Activated CD4-positive, alpha-beta T cell treated with anti-CD3 and anti-CD28 coated beads, Interleukin-2, Interleukin-6, amounts not matched to agents 100 ng/mL and 50 ng/mL, durations not matched to agents 16 hours and 8 hours (primary cell): ENCODE results near the gene TMEM129.
"Not testable (repeated sequence)": the region's sequence is repeated elsewhere in the genome, so short reads cannot be mapped to it uniquely, and the experiment has no call there.

Source experiments
- DNase-seq: peaks from one replicate; pipeline ENCODE4 v3.0.0-alpha.2; 2020

TMEM129 gene

GRCh38 chr4:1718095-1718850 is 2.9 kb downstream of the TMEM129 start:
- DNase-seq = no peak

DNA sequence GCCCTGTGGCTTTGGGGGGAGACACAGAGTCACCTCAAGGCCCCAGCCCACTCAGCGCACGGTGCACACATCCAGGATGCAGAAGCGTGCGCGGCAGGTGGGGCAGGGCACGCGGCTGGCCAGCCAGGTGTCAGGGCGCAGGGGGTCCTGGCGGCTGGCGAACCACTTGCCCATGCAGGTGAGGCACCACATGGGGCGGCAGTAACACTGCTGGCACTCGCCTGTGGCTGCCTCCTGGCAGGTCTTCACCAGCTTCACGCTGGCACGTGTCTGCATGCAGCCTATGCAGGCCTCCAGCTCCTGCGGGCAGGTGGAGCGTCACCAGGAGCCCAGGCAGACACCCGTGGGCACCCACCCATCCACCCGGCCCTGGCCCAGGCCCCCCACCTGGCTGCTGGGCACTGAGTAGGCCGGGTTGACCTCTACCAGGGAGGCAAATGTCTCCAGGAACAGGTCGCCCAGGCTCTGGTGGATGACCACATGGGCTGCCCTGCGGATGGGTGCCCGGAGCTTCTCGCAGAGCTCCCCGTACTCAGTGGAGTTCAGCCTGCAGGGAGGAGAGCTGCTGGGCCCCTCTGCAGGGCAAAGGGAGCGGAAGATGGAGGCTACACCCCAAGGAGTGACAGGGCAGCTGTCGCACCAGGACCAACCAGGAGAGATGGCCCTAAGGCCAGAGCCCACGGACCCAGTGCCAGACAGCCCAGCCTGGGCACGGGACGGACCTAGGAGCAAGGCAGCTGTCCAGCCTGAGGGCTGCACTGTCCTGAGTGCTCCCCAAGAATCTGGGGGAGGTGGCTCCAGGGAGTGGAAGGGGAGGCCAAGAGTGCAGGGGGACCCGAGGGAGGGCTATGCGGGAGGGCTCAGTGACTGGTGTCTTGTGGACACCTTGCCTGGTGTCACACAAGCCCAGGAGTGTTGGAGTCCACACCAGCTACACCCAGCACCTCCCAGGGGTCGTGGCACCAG is 3.7 kb downstream of the TMEM129 start:
- no peak for DNase-seq

DNA sequence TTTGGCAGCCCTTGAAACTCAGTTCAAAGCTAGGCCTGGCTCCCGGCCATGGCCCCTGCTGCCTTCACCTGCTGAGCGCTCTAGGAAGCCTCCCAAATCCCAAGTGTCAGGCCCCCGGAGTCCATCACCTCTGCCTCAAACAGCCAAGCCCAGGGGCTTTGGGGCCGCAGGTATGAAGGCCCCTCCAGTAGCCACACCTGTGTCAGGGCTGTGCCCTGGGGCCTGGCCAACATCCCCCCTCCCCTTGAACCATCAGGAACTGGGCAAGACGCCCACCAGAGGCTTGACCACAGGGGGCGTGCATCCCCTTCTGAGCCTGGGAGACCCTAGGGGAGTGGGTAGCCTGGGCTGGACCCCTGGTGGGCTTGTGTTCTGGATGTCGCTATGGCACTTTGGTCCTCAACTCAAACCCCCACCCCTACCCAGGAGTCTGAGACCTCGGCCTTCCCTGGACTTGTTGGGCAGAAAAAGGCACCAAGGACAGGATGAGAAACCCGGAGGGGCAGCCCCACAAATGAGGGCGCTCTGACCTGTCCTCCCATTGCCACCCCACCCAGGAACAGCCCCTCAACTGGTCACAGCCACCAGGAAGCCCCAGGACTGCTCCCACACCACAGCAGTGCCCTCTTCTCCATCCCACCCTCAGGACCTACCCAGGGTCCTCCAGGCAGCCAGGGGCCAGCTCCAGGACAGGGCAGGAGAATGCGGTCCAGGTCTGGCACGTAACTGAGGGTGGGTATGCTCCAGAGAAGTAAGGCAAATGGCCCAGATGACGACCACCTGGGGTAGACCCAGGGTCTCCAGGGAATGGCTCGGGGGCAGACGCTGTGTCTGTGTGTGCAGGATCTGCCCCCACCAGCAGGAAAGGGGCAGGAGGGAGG is 4.8 kb downstream of the TMEM129 start:
- DNase-seq = no peak

GRCh38 chr4:1715002-1715758 is 5.9 kb downstream of the TMEM129 start:
- DNase-seq = no peak

DNA sequence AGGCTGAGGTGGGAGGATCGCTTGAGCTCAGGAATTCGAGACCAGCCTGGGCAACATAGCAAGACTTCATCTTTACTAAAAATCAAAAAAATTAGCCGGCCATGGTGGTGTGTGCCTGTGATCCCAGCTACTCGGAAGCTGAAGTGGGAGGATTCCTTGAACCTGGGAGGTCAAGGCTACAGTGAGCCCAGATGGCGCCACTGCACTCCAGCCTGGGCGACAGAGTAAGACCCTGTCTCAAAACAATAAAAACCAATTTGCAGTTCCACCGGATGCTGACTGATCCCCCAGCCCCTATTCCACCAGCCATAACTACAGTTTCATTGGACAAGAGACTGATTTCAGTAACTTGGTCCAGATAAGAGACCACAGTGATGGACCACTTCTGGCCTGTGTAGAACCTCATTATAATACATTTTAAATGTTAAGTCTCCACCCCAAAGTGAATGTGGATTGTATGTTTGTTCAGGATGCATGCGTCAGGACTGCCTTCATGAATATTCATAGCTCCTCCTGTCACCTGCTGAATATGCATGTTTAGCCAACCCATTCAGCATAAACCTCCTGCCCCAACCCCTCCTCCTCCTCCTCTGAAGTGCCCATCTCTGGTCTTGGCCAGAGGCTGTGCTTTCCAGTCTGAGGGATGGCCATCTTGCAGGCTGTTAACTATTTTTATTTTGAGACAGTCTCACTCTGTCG is 6.7 kb downstream of the TMEM129 start:
- DNase-seq = no peak

DNA sequence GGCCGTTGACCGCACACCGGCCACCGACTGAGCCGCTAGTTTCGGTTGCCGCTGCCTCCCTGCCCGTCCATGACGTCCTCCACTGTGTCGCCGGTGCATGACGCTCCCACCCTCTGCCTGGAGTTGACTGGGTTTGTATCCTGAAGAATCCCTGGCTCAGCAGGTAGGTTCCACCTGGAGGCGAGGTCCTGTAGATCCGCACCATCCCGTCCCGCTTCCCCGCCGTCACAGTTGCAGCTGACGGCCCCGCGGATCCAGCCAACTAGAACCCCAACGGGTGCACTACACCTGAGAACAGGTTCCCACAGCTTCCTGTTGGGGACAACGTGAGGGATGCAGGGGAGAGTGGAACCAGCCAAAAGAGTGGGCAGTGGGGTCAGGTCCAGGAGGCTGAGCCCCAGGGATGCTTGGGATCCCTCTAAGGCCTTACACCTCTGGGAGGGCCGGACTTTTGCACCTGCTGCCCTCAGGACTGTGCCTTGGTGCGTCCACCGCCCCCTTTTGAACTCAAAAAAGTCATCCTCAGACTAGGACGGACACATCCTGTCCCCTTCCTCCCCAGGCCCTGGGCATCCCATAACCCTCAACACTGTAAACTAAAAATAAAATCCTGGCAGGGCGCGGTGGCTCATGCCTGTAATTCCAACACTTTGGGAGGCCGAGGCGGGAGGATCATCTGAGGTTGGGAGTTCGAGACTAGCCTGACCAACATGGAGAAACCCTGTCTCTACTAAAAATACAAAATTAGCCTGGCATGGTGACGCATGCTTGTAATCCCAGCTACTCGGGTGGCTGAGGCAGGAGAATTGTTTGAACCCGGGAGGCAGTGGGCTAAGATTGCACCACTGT is 7.9 kb downstream of the TMEM129 start:
- no peak for DNase-seq

DNA sequence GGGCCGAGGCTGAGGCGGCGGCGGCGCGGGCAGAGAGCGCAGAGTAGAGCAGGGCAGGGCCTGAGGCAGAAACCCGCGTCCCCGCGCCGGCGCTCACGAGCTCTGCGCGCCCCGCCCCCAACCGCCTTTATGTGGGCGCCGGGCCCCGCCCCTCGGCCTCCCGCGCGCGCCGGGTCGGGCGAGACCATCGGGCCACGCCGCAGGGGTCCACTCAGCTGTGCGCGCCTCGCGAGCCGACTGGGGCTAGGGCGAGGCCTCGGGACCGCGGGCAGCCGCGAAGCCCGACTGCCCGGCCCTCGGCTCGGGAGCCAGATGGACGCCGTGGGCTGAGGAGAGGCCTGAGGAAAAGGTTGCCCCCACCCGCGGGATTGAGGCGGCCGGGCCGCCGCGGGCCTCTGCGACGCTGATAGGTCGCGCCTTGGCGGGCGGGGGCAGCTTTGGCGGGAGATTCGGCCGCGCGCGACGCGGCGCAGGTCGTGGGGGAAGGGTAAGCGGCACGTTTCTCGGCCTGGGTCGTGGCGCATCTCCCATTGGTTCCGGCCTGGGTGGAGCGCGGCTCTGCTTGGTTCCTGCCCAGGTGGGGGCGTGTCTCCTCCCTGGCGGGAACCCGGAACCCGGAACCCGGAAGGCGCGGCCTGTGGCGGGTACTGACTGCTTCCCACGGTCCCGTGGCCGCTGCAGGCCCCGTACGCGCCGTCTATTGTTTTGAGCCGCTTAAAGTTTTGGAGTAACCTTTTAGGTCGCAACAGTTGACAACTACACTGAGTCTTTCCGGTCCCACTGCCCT is 8.7 kb downstream of the TMEM129 start, which contains the start of gene SLBP:
SLBP (minus strand) TSS at position 104 of the 787 bp plus-strand sequence. CDS start 131 bp downstream, outside the sequence.
- DNase-seq = peak; percentile 99

- peak; percentile 55 for DNase-seq
Observed at GRCh38 chr4:1711571-1712215, 9.4 kb downstream of the TMEM129 start.

DNA sequence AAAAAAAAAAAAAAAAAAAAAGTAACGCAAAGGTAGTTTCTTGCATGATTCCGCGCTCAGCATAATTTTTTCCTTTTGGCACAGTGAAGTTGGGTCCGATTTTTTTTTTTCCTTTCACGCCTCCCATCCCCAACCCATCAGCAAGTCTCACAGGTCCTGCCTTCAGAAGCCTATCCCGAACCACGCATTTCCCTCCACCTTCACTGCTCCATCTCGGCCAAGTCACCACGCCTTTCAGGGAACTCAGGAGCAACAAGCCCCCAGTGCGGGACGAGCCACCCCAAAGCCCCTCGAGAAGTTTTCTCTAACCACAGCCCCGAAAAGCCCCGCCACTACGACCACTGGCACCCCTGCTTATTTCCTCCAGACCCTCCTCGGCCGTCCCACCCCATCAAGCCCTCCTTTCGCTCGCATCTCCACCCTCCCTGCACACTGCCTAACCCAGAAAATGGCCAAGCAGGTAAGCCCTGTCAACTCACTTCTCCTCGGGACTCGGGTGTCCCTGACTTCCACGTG is 10.0 kb downstream of the TMEM129 start:
- no peak for DNase-seq

- DNase-seq = no peak
Observed at GRCh38 chr4:1708581-1708980, 12.5 kb downstream of the TMEM129 start.

GRCh38 chr4:1706358-1706757 is 14.8 kb downstream of the TMEM129 start:
- no peak for DNase-seq

DNA sequence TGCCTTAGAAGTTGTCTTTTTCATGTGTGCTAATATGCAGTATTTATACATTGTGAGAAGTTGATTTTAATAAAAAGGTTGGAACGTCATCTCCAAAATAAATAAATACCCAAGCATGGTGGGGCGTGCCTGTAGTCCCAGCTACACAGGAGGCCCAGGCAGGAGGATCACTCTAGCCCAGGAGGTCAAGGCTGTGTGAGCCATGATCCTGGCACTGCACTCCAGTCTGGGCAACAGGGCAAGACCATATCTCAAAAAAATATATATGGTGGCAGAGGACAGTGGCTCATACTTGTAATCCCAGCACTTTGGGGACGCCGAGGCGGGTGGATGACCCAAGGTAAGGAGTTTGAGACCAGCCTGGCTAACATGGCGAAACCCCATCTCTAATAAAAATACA is 15.4 kb downstream of the TMEM129 start:
- no peak for DNase-seq

GRCh38 chr4:1703867-1704266 is 17.3 kb downstream of the TMEM129 start:
- no peak for DNase-seq

- DNase-seq = not testable (repeated sequence)
Observed at GRCh38 chr4:1701671-1702070, 19.5 kb downstream of the TMEM129 start.

DNA sequence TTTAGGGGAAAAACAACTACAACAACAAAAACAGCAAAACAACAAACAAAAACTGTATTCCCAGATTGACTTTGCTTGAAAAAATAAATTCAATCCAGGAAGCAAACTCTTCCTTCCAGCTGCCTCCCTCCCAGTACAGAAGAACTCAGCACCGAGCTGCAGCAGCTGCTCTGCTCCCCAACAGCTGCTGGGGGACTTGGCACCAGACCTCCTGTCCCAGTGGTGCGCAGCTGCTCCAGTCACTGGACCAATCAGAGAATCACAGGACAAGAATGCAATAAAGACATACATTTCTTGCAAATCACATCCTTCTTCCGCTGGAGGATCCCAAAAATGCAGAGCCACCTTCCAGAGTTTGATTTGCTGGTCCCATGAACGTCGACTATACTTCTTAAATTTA is 25.2 kb downstream of the TMEM129 start:
- DNase-seq = no peak

- DNase-seq = peak; percentile 81
Observed at GRCh38 chr4:1693131-1693896, 27.8 kb downstream of the TMEM129 start.

GRCh38 chr4:1691737-1692373 is 29.3 kb downstream of the TMEM129 start:
- DNase-seq = no peak
